HEK293 (cell line): ENCODE data around the gene PPP2R3A.

Source experiments
- HOXA7 ChIP-seq: sonication (generic); formaldehyde crosslinking; IDR thresholded peaks from 2 replicates; pipeline ENCODE4 v1.8.1; 2022; ENCODE audit warnings: missing genetic modification reagents, borderline replicate concordance
- RBAK ChIP-seq: fragments of 450-650 bp; formaldehyde crosslinking; IDR thresholded peaks from 2 replicates; pipeline ENCODE4 v1.5.1; 2016; ENCODE audit warnings: missing biosample characterization, missing genetic modification characterization
- REPIN1 ChIP-seq: fragments of 450-650 bp; formaldehyde crosslinking; IDR thresholded peaks from 2 replicates; pipeline ENCODE4 v1.5.1; 2017; ENCODE audit warnings: missing biosample characterization, missing genetic modification characterization, low read depth
- SALL2 ChIP-seq: fragments of 450-650 bp; formaldehyde crosslinking; IDR thresholded peaks from 2 replicates; pipeline ENCODE4 v1.5.0; 2017; ENCODE audit warnings: missing biosample characterization, mild to moderate bottlenecking, missing genetic modification characterization, borderline replicate concordance
- TCF7L2 ChIP-seq: IDR thresholded peaks from 2 replicates; pipeline ENCODE4 v1.6.1; 2011; ENCODE audit warnings: low read depth, mild to moderate bottlenecking, inconsistent platforms, low read length, moderate library complexity, borderline replicate concordance
- ZNF747 ChIP-seq: fragments of 450-650 bp; formaldehyde crosslinking; IDR thresholded peaks from 2 replicates; pipeline ENCODE4 v1.5.1; 2016; ENCODE audit warnings: missing biosample characterization, missing genetic modification characterization
- ZNF830 ChIP-seq: fragments of 450-650 bp; IDR thresholded peaks from 2 replicates; pipeline ENCODE4 v1.5.0; 2018; ENCODE audit warnings: missing biosample characterization, missing genetic modification characterization, low read depth, mild to moderate bottlenecking, moderate library complexity
- TF ChIP-seq, protein P1 (sequence below): fragments of 450-650 bp; formaldehyde crosslinking; IDR thresholded peaks from 2 replicates; pipeline ENCODE4 v1.5.1; 2016; ENCODE audit warnings: missing biosample characterization, missing genetic modification characterization
- TF ChIP-seq, protein P2 (sequence below): fragments of 450-650 bp; formaldehyde crosslinking; IDR thresholded peaks from 2 replicates; pipeline ENCODE4 v1.5.1; 2016; ENCODE audit warnings: missing biosample characterization, missing genetic modification characterization

DNA sequence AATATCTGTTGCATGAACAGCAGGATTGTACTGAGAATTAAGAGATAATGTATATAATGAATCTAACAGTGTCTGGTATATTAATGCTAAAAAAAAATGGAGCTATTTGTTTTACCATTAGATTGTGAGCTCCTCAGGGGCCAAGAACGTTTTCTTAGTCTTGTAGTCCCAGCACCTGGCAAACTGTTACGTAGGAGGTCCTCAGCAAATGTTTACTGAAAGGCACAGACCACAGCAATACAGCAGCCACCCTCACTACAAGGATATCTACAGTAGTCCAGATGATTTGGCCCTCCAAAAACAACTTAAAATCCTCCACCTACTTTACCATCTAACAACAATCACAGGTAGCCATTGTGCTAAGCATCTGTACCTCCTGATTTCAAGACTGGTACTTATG lies 170.9 kb downstream of the PPP2R3A start:
- TF ChIP-seq, protein P1, sequence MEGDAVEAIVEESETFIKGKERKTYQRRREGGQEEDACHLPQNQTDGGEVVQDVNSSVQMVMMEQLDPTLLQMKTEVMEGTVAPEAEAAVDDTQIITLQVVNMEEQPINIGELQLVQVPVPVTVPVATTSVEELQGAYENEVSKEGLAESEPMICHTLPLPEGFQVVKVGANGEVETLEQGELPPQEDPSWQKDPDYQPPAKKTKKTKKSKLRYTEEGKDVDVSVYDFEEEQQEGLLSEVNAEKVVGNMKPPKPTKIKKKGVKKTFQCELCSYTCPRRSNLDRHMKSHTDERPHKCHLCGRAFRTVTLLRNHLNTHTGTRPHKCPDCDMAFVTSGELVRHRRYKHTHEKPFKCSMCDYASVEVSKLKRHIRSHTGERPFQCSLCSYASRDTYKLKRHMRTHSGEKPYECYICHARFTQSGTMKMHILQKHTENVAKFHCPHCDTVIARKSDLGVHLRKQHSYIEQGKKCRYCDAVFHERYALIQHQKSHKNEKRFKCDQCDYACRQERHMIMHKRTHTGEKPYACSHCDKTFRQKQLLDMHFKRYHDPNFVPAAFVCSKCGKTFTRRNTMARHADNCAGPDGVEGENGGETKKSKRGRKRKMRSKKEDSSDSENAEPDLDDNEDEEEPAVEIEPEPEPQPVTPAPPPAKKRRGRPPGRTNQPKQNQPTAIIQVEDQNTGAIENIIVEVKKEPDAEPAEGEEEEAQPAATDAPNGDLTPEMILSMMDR (tag by site-specific recombination) = no peak
- no peak for TF ChIP-seq ZNF830 (tag by site-specific recombination)
- no peak for TF ChIP-seq SALL2 (tag by site-specific recombination)
- TF ChIP-seq ZNF747 (tag by site-specific recombination) = no peak
- TF ChIP-seq TCF7L2 = no peak
- TF ChIP-seq, protein P2, sequence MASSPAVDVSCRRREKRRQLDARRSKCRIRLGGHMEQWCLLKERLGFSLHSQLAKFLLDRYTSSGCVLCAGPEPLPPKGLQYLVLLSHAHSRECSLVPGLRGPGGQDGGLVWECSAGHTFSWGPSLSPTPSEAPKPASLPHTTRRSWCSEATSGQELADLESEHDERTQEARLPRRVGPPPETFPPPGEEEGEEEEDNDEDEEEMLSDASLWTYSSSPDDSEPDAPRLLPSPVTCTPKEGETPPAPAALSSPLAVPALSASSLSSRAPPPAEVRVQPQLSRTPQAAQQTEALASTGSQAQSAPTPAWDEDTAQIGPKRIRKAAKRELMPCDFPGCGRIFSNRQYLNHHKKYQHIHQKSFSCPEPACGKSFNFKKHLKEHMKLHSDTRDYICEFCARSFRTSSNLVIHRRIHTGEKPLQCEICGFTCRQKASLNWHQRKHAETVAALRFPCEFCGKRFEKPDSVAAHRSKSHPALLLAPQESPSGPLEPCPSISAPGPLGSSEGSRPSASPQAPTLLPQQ (tag by site-specific recombination) = no peak
- no peak for TF ChIP-seq RBAK (tag by site-specific recombination)
- TF ChIP-seq HOXA7 (CRISPR knock-in tag) = no peak
- TF ChIP-seq REPIN1 (tag by site-specific recombination) = no peak
